ENCODE results near the gene C1orf50. TPM values are rescaled to one million over a fixed set of nuclear protein-coding genes. Genes with fewer than 3 reads are reported as not detected.
"Not testable (repeated sequence)": the region's sequence is repeated elsewhere in the genome, so short reads cannot be mapped to it uniquely, and the experiment has no call there.

Gene C1orf50
- total RNA-seq = 9.7 and 13.6 TPM in 2 replicates
- long read RNA-seq, full-length matches to known transcripts = 1 of 5 reads
- long read RNA-seq, partial matches to known transcripts = 0 of 5 reads
- long read RNA-seq, other reads (novel, unspliced or antisense) = 4 of 5 reads

DNA sequence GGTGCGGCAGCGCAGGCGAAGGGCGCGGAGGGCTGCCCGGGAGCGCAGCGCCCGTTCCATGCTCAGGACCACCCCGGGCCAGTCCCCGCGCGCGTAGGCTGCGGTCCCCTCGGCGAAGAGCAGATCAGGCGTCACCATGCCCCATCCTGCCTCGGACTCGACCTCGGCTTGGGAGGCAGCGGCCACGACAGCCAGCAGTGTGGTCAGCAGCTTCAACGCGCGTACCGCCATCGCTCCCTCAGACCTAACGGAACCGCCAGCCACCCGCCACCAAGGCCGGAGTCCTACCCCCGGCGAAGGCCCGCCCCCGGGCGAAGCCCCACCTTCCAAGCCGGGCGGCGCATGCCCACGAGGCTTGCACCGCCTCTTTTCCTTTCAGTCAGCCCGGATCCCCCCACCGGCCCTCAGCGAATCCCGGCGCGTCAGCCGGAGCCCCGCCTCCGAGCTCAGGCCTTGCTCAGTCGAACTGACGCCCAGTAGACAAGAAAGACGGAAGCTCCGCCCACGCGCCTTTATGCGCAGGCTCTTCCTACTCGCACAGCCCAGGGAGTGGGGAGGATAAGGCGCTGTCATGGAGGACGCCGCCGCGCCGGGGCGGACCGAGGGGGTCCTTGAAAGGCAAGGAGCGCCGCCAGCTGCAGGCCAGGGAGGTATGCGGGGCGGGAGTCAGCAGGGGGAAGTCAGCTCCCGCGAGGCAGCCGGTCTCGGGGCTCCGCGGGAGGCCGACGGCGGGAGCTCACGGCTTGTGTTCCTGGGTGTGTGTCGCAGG lies at the start of gene C1orf50, which contains the start of gene P3H1:
TSS of gene C1orf50 (plus strand) at position 509 of the 769 bp plus-strand sequence. CDS start at position 572, 63 bp downstream.
TSS of gene P3H1 (minus strand) at position 288 of the 769 bp plus-strand sequence. CDS start at position 231, 57 bp downstream.
- H3K4me1 Mint-ChIP-seq = peaks cover 28% of the 10 kb centered on the region
- H3K9me3 Mint-ChIP-seq = no peaks in the 10 kb centered on the region
- H3K4me3 Mint-ChIP-seq = peak within 1 kb of the TSS; percentile 100
- no peaks in the 10 kb centered on the region for H3K27me3 Mint-ChIP-seq (ENCODE audit: low read depth)
- H3K27ac Mint-ChIP-seq (ENCODE audit: unreplicated experiment) = peak within 1 kb of the TSS; percentile 96
- peaks cover 3% of the 10 kb centered on the region for H3K36me3 Mint-ChIP-seq (ENCODE audit: low read depth)
- TF ChIP-seq, protein P1, sequence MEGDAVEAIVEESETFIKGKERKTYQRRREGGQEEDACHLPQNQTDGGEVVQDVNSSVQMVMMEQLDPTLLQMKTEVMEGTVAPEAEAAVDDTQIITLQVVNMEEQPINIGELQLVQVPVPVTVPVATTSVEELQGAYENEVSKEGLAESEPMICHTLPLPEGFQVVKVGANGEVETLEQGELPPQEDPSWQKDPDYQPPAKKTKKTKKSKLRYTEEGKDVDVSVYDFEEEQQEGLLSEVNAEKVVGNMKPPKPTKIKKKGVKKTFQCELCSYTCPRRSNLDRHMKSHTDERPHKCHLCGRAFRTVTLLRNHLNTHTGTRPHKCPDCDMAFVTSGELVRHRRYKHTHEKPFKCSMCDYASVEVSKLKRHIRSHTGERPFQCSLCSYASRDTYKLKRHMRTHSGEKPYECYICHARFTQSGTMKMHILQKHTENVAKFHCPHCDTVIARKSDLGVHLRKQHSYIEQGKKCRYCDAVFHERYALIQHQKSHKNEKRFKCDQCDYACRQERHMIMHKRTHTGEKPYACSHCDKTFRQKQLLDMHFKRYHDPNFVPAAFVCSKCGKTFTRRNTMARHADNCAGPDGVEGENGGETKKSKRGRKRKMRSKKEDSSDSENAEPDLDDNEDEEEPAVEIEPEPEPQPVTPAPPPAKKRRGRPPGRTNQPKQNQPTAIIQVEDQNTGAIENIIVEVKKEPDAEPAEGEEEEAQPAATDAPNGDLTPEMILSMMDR (conservative IDR thresholded peaks at IDR 0.05) = no peak
- DNase-seq (ENCODE audit: low read depth, low spot score) = peak; percentile 99

DNA sequence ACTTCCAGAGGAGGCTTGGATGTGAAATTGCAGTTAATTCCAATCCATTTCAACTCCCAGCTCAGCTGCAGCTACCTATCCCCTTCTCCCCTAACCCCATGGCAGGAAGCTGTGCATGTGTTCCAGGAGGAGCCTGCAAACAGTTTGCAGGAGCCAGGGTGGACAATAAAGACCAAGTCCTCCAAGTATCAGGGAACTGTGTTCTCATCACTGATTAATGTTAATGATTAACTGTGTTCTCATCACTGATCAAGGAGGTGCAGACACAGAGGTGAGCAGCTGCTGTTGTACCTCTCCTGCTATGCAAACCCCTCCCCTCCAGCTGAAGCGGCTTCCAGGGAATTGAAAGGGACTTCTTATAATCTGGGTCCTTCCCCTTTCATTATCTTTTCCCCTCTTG lies 46.2 kb upstream of the C1orf50 start:
- no peak overlapping the region for H3K27ac Mint-ChIP-seq (ENCODE audit: unreplicated experiment)
- H3K4me1 Mint-ChIP-seq = no peaks in the 10 kb centered on the region
- no peaks in the 10 kb centered on the region for H3K9me3 Mint-ChIP-seq
- peaks cover 23% of the 10 kb centered on the region for H3K36me3 Mint-ChIP-seq (ENCODE audit: low read depth)
- H3K27me3 Mint-ChIP-seq (ENCODE audit: low read depth) = no peaks in the 10 kb centered on the region
- no peak overlapping the region for H3K4me3 Mint-ChIP-seq
- no peak for DNase-seq (ENCODE audit: low read depth, low spot score)
- TF ChIP-seq, protein P1 (conservative IDR thresholded peaks at IDR 0.05) = no peak

DNA sequence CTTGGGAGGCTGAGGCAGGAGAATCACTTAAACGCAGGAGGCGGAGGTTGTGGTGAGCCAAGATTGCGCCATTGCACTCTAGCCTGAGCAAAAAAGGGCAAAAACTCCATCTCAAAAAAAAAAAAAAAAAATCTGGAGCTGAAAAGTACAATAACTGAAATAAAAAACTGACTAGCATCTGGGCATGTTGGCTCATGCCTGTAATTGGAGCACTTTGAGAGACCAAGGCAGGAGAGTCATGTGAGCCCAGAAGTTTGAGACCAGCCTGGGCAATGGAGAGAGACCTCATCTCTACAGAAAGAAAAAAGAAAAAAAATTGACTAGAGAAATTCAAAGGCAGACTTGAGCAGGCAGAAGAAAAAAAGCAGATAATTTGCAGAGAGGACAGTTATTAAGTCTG lies 45.1 kb upstream of the C1orf50 start:
- Mint-ChIP-seq H3K9me3 (no peaks in the 10 kb centered on the region), H3K4me3 (no peak overlapping the region), H3K4me1 (no peaks in the 10 kb centered on the region), H3K36me3 (ENCODE audit: low read depth) (peaks cover 18% of the 10 kb centered on the region), H3K27ac (ENCODE audit: unreplicated experiment) (no peak overlapping the region), H3K27me3 (ENCODE audit: low read depth) (no peaks in the 10 kb centered on the region)
- no peak for DNase-seq (ENCODE audit: low read depth, low spot score)
- TF ChIP-seq, protein P1 (conservative IDR thresholded peaks at IDR 0.05) = no peak

DNA sequence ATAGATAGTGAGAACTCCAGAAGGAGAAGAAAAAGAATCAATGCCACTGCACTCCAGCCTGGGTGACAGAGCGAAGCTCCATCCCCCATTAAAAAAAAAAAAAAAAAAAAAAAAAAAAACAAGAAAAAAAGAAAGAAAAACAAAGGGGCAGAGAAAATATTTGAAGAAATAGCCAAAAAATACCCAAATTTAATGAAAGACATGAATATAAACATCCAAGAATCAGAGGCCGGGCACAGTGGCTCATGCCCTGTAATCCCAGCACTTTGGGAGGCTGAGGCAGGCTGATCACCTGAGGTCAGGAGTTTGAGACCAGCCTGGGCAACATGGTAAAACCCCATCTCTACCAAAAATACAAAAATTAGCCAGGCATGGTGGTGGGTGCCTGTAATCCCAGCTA lies 44.6 kb upstream of the C1orf50 start:
- not testable (repeated sequence) for H3K27me3 Mint-ChIP-seq (ENCODE audit: low read depth); H3K9me3 Mint-ChIP-seq; H3K4me1 Mint-ChIP-seq; H3K27ac Mint-ChIP-seq (ENCODE audit: unreplicated experiment); H3K4me3 Mint-ChIP-seq; DNase-seq (ENCODE audit: low read depth, low spot score)
- peaks cover 14% of the 10 kb centered on the region for H3K36me3 Mint-ChIP-seq (ENCODE audit: low read depth)

DNA sequence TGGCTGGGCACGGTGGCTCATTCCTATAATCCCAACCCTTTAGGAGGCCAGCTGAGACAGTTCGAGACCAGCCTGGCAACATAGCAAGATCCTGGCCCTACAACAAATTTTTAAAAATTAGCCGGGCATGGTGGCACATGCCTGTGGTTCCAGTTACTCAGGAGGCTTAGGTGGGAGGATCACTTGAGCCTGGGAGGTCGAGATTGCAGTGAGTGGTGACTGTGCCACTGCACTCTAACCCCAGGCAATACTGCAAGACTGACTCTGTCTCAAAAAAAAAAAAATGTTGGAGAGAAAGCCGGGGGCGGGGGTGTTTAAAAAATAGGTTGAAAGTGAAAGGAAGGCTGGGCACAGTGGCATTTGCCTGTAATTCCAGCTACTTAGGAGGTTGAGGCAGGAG lies 43.5 kb upstream of the C1orf50 start:
- Mint-ChIP-seq H3K27me3 (ENCODE audit: low read depth) (no peaks in the 10 kb centered on the region), H3K9me3 (no peaks in the 10 kb centered on the region), H3K4me1 (no peaks in the 10 kb centered on the region)

DNA sequence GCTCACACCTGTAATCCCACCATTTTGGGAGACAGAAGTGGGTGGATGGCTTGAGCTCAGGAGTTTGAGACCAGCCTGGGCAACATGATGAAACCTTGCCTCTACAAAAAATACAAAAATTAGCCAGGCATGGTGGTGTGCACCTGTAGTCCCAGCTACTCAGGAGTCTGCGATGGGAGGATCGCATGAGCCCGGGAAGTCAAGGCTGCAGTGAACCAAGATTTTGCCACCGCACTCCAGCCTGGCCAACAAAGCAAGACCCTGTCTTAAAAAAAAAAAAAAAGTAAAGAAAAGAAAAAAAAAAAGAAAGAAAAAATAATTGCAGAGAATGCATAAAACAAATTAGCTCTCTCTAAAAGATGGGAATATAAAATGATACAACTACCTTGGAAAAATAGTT lies 41.2 kb upstream of the C1orf50 start:
- H3K9me3 Mint-ChIP-seq; H3K27me3 Mint-ChIP-seq (ENCODE audit: low read depth); H3K4me3 Mint-ChIP-seq; H3K36me3 Mint-ChIP-seq (ENCODE audit: low read depth); H3K27ac Mint-ChIP-seq (ENCODE audit: unreplicated experiment); DNase-seq (ENCODE audit: low read depth, low spot score); H3K4me1 Mint-ChIP-seq: not testable (repeated sequence)

More for the DNA sequence above, 43.5 kb upstream of the C1orf50 start:
- no peak for DNase-seq (ENCODE audit: low read depth, low spot score)
- peaks cover 8% of the 10 kb centered on the region for H3K36me3 Mint-ChIP-seq (ENCODE audit: low read depth)
- TF ChIP-seq, protein P1 (conservative IDR thresholded peaks at IDR 0.05) = no peak
- H3K27ac Mint-ChIP-seq (ENCODE audit: unreplicated experiment) = peak overlapping the region; percentile 83
- no peak overlapping the region for H3K4me3 Mint-ChIP-seq
